ENCODE data around the gene C19orf47.
"Not testable (repeated sequence)": the region's sequence is repeated elsewhere in the genome, so short reads cannot be mapped to it uniquely, and the experiment has no call there.

Gene C19orf47

GRCh38 chr19:40376286-40376862, 28.2 kb upstream of the C19orf47 start:
- no peak for DNase-seq (ENCODE audit: low read depth in 1 of 2, low spot score in 1 of 2)

GRCh38 chr19:40374084-40374483, 25.9 kb upstream of the C19orf47 start:
- DNase-seq (ENCODE audit: low read depth in 1 of 2, low spot score in 1 of 2), result no peak

DNA sequence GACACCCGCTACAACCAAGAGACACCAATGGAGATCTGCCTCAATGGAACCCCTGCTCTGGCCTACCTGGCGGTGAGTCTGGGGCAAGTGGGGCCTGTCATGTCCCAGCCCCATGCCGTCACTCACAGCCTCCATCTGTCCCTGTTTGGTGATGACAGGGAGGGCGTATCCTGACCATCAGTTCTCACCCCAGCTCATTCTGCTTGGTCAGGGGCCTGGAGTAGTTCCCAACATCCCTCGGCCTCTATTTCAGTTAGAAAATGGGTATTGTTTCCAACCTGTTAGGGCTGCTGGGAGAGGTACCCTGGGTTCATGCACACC, 23.6 kb upstream of the C19orf47 start:
- DNase-seq (ENCODE audit: low read depth in 1 of 2, low spot score in 1 of 2), result no peak

DNA sequence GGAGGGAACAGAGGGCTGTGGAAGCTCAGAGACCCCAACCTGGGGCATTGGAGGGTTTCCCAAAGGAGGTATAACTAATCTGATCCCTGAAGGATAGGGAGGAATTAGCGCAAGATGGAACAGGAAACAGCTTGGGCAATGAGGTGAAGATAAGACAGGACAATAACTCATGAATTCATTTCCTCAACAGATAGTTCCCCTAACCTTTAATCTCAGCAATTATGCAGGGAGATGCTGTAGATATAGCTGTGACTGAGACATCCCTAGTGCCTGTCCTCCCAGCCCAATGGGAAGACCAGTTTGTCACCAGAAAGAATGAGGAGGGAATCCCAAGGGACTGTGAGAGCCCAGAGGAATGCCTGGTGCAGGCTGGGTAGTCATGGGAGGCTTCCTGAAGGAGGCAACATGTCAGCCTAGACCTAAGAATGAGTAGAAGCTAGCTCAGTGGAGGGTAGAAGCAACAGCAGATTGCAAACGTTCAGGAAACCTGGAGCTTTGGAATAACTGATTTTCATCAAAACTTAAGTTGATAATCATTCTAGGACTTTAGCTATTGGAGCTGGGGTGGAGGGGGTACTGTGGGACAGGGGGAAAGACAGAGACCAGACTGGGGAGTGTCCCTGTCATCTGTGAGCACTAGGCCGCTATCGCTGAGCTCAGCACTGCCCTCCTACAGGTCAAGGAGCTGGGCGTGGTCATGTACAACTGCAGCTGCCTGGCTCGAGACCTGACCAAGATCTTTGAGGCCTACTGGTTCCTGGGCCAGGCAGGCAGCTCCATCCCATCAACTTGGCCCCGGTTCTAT, 23.0 kb upstream of the C19orf47 start:
- DNase-seq (ENCODE audit: low read depth in 1 of 2, low spot score in 1 of 2), result no peak

GRCh38 chr19:40370253-40370652, 22.1 kb upstream of the C19orf47 start:
- not testable (repeated sequence) for DNase-seq (ENCODE audit: low read depth in 1 of 2, low spot score in 1 of 2)

GRCh38 chr19:40369797-40370196, 21.6 kb upstream of the C19orf47 start:
- DNase-seq (ENCODE audit: low read depth in 1 of 2, low spot score in 1 of 2), result no peak

GRCh38 chr19:40367577-40368434, 19.6 kb upstream of the C19orf47 start:
- no peak for DNase-seq (ENCODE audit: low read depth in 1 of 2, low spot score in 1 of 2)

- no peak for DNase-seq (ENCODE audit: low read depth in 1 of 2, low spot score in 1 of 2)
Measured at GRCh38 chr19:40366697-40367561, 18.7 kb upstream of the C19orf47 start.

DNA sequence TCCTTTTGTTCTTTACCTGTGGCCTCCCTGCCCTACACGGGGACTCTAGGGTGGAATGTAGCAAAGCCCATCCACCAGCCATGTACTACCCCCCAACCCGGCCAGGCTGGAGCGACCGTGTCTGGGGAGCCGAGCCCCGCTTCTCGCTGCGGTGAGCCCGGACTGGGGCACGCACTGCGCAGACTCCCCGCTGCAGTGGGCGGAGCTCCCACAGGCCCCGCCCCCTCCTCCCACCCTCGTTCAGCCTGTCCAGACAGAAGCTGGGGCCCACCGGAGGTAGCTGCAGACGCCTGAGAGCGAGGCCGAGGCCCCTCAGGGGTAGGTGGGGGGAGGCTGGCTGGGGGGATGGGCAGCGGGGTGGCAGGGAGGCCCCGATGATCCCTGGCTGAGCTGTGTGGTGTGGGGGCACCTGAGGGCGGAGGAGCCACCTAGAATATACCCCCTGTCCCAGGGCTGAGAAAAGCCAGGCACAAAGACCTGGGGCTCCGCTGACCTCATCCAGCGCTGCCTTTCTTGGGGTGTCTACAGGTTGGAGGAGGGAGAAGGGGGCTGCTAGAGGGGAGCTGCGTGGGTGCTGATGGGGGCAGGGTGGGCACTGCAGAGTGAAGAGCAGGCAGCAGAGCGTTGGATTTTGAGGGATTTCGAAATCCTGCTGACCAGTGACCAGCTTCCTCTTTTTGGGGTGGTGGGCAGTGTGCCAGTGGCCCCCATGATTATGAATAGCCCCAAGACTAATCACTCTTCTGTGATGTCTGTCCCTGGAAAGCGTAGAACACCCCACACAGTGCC, 17.6 kb upstream of the C19orf47 start:
- DNase-seq (ENCODE audit: low read depth in 1 of 2, low spot score in 1 of 2), result peak in 1 of 2 donors; percentile 46

DNA sequence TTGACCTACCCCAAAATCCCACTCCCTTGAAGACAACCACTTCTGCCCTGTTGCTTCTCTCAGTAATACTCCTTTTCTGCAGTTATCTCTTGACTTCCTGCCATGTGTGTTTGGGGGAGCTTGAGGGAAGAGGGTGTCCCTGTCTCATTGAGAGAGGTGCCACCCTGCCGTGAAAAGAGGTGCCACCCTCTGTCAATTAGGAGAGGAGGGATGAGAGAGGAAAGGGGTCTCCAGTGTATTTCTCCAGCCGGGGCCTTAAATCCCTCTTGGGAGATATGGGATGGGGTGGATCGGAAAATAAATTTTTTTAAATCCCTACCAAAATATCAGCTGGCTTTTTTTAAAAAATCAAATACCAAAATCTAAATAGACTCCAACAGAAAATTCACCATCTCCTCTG, 16.8 kb upstream of the C19orf47 start:
- DNase-seq (ENCODE audit: low read depth in 1 of 2, low spot score in 1 of 2), result no peak

GRCh38 chr19:40363069-40363468, 14.9 kb upstream of the C19orf47 start:
- DNase-seq (ENCODE audit: low read depth in 1 of 2, low spot score in 1 of 2), result no peak

DNA sequence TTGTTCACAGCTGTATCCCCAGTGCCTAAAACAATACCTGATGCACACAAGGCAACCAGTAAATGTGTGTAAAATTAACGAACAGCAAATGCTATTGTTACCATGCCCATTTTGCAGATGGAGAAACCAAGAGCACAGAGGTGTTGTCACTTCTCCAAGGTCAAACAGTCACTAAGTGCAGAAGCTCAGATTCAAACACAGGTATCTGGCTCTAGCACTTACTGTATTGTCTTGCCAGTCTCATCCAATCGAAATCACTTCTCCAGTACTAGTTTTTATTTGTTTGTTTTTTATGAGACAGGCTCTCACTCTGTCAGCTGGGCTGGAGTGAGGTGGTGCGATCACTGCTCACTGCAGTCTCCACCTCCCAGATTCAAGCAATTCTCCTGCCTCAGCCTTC, 14.0 kb upstream of the C19orf47 start:
- DNase-seq (ENCODE audit: low read depth in 1 of 2, low spot score in 1 of 2), result no peak

DNA sequence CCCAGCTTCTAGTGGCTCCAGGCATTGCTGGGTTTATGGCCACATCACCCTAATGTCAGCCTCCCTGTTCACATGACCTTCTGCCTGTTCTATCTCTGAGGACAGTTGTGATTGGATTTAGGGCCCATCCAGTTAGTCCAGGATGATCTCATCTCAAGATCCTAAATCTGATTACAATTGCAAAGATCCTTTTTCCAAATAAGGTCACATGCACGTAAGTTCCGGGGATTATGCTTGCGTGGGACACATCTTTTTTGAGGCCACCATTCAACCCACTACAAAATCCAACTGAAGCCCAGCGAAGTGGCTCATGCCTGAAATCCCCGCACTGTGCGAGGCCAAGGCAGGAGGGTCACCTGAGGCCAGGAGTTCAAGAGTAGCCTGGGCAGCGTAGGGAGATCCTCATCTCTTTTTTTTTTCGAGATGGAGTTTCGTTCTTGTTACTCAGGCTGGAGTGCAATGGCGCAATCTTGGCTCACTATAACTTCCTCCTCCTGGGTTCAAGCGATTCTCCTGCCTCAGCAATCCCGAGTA, 12.6 kb upstream of the C19orf47 start:
- DNase-seq (ENCODE audit: low read depth in 1 of 2, low spot score in 1 of 2), result no peak

GRCh38 chr19:40360020-40360707, 12.0 kb upstream of the C19orf47 start:
- no peak for DNase-seq (ENCODE audit: low read depth in 1 of 2, low spot score in 1 of 2)

DNA sequence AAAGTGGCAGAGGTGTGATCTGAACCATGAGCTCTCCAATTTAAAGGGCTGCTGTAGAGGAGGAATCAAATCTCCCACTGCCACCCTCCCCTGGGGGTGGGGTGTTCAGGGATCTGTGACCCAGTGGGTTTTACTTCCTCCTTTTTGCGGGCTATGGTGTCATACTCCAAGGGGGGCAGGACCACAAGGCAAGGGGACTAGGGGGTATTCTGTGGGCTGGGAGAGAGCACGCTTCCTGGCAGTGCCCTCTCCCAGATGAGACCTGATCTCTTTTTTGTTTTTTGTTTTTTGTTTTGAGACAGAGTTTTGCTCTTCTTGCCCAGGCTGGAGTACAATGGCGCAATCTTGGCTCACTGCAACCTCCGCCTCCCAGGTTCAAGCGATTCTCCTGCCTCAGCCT, 10.6 kb upstream of the C19orf47 start:
- no peak for DNase-seq (ENCODE audit: low read depth in 1 of 2, low spot score in 1 of 2)

DNA sequence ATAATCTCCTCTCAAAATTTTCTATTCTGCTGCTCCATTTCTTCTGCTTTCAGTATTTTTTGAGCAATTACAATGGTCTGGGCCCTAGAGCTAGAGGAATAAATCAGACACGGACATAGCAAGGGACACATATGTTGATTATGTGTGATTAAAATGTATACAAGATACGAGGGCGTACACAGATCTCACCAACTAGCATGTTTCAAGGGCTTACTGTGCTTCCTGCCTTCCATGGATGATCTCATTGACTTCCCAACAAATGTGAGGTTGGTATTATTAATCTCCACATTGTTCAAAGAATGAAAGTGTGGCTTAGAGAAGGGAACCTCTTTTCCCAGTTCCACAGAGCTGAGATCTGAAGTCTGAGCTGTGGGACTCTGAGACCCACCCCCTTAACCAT, 9.4 kb upstream of the C19orf47 start:
- DNase-seq (ENCODE audit: low read depth in 1 of 2, low spot score in 1 of 2), result no peak

GRCh38 chr19:40356681-40357595, 8.7 kb upstream of the C19orf47 start:
- no peak for DNase-seq (ENCODE audit: low read depth in 1 of 2, low spot score in 1 of 2)

DNA sequence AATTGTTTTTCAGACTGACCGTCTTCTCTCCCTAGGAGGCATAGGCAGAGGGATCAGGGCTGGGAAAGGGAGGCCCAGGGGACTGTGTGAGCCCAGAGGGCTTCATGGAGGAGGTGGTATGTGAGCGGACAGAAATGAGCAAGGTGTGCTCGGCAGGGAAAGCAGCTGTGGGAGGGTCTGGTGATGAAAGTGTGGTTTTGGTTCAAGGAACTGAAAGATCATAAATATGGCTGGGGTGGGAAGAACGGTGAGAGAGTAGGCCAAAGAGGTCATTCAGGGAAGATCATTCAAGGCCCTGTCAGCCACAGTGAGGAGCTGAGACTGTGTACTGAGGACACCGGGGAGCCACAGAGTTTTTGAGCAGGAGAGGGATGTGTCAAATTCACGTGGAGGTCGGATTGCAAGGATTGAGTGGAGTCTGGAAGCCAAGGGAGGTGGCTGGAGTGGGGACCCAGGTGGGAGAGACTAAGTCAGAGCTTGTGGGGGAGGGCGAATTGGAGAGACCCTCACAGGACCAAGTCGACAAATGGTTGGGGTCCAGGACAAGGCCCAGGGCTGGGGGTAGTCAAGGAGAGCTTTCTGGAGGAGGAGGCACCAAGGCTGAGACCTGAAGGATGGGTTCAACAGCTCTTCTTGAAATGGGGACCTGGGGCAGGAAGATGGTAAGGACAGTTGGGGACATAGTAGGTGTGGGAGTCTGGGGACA, 7.9 kb upstream of the C19orf47 start:
- DNase-seq (ENCODE audit: low read depth in 1 of 2, low spot score in 1 of 2), result no peak

All from stimulated activated CD4-positive, alpha-beta T cell treated with anti-CD3 and anti-CD28 coated beads, Interleukin-15, amount 100 ng/mL, for 1 hour (primary cell).